HG02623 (cell line): ENCODE measurements around the gene AGPAT3.

Experiments
- ATAC-seq: cut with Tn5 transposase; IDR thresholded peaks from one replicate; pipeline ENCODE4 v1.9.1; 2021; ENCODE audit warnings: moderate library complexity; ENCODE audit not compliant: unreplicated experiment

Gene AGPAT3

DNA sequence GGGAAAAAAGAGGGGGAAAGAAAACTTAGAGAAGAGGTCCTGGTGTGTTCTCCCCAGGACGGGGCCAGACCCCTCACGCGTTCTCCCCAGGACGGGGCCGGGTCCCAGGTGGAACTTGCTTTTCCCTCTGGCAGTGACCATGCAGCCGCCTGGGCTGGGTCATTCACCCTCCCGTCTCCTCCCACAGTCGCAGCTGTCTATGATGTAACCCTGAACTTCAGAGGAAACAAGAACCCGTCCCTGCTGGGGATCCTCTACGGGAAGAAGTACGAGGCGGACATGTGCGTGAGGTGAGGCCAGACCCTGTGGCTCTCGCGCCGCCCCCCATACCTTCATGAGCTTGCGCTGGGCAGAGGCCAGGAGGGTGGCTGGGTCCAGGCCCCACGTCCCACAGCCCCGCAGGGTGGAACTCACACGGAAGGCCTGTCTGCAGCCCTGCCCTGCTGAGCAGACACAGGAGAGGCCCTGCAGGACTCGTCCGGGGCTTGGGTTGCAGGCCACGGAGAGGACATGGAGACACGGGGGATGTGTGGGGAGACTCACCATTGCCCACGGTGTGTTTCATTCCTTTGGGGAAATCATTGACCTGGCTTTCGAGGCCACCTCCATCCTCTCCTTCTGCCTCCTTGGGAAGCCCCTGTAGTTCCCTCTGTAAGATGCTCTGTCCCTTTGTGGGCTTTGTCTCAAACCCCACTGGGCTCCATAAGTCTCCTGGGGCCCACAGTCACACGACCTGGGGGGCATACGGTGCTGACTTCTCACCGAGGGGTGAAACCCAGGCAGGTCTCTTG is 106.4 kb downstream of the AGPAT3 start:
- ATAC-seq: no peak

DNA sequence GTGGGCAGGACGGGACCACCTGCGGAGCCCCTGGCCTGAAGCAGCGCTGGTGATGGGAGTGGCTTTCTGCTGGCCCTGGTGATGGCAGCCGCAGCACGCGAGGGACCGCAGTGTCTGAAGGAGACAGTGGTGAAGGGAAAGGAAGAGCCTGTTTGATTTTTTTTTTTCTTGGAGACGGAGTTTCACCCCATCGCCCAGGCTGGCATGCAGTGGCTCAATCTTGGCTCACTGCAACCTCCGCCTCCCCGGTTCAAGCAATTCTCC is 106.9 kb downstream of the AGPAT3 start:
- ATAC-seq: no peak

DNA sequence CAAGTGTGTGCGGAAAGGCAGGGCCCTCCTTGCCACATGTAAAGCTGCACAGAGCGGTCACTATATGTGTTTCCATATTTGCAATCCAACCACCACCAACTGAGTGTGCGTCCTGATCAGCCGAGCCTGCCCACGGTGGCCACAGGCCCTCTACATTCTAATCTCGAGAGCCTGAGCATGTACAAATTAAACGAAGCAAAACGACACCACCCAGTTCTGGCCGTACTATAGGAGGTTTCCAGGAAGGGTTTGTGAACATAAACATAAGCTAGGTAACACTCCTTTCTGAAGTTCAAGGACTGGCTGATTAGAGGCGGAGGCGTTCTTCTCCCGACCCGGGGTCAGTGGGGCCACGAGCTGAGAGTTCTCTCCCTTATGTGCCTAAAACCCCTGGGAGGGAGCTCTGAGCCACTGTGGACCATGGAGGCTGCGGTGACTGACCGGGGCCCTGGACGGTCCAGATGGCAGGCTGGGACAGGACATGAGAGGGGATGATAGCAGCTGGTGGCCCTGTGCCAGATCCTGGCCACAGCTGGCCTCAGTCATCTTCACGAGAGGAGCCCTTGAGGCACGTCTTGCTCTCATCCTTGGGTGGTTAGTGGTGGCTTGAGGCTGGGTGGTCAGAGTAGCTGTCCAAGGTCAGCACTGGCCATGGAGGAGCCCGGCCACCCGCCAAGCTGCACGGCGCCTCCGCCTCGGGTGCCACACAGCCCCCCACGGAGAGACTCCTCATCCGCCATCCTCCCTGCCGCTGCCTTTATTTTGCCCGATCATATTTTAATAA is 108.0 kb downstream of the AGPAT3 start:
- ATAC-seq: no peak

- no peak for ATAC-seq
Observed at GRCh38 chr21:43973634-43973955, 108.6 kb downstream of the AGPAT3 start.

- no peak for ATAC-seq
Observed at GRCh38 chr21:43974791-43975468, 109.9 kb downstream of the AGPAT3 start.

DNA sequence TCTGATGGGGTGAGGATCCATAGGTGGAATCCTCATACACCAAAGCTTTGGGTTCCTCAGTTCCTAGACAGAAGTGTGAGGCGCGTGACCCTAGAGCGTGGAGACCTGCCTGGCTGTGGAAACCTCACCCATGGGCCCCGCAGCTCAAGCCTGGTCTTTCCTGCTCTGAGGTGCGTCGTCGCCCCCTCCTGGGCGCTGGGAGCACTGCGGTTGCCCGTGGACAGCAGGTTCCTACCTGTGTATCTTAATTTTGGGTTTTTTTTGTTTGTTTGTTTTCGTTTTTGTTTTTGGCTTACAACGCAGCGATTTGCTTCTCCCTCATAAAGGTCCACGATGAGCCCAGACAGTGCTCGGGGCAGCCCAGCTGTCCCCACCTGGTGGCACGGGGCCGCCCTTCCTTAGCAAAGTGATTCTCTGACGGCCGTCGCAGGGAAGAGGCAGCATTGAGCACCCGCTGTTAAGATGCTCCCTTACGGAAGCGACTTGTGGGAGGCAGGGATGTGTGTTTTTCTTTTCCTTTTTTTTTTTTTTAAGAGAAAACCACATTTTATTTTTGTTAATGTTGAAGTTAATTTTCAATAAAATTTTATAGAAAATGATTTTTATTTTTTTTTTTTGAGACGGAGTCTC is 110.6 kb downstream of the AGPAT3 start:
- ATAC-seq: no peak

- ATAC-seq: no peak
Observed at GRCh38 chr21:43976661-43977060, 111.6 kb downstream of the AGPAT3 start.

- no peak for ATAC-seq
Observed at GRCh38 chr21:43978060-43978459, 113.0 kb downstream of the AGPAT3 start.

GRCh38 chr21:43979654-43980053 is 114.6 kb downstream of the AGPAT3 start:
- ATAC-seq: no peak

DNA sequence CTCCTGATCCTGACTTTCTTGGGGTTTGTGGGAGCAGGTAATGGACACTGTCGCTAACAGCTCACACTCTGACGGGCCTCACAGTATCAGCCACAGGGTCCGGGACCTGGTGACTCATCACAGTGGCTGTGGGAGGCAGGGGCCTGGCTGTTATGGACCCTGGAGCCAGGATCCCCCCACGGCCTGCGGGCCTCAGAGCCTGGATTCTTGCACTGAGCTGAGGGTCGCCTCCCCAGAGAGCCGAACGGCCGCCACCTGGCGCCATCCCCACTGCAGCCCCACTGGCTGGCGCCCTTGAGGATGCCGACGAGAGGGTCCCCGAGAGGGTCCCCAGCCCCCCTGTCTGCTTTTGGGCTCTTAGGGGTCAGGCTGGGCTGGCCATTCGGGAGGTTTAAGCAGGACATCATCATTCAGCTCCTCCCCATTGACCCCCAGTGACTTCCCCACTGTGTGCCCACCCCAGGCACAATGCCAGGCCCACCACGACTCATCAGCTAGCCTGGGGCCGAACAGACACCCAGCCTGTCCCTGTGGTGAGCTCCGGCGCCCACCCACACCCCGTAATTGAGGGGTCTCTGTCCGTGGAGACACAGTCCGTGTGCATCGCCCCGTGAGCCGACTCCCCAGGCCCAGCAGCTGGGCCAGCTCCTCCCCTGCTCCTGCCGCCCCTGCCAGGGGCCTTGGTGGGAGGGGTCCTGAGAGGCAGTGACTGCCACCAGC is 116.3 kb downstream of the AGPAT3 start:
- ATAC-seq: no peak

- no peak for ATAC-seq
Observed at GRCh38 chr21:43981871-43982210, 116.8 kb downstream of the AGPAT3 start.

DNA sequence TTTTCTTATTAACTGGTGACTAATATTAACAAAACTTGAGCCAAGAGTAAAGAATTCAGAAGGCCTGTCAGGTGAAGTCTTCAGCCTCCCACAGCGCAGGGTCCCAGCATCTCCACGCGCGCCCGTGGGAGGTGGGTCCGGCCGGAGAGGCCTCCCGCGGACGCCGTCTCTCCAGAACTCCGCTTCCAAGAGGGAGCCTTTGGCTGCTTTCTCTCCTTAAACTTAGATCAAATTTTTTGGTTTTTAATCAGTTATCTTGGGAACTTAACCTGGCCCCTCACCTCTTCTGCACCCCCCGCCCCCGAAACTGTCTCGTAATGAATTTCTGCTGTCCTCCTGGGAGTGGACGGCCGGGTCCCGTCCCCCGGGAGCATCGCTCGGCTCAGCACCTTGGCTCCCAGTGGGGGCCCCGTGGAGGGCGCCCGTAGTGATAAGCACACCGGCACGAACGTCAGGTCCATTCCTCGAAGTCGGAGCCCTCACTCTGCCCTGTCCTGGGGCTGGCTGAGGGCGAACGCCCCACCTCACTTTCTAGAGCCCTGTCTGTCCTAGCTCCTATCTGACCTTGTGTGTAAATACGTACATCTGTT is 117.6 kb downstream of the AGPAT3 start:
- ATAC-seq: no peak

DNA sequence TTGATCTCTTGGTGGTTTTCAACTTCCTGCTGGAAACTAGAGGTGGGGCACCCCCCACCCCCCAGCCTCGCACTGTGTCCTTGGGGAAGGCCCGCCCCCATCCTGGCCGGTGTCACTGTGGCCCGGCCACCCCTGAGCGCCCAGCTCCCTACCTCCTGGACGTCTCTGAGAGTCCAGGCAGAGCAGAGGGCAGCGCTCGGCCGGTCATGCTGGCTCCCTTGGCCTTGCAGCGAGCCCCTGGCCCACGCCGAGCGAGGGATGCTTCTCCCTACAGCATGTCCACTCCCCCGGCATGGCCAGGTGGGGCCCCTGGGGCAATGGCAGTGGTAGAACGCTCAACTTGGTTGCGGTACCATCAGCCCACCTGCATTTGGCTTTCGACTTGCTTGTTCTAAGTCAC is 118.4 kb downstream of the AGPAT3 start:
- no peak for ATAC-seq

- ATAC-seq: no peak
Observed at GRCh38 chr21:43983860-43984420, 118.9 kb downstream of the AGPAT3 start.

DNA sequence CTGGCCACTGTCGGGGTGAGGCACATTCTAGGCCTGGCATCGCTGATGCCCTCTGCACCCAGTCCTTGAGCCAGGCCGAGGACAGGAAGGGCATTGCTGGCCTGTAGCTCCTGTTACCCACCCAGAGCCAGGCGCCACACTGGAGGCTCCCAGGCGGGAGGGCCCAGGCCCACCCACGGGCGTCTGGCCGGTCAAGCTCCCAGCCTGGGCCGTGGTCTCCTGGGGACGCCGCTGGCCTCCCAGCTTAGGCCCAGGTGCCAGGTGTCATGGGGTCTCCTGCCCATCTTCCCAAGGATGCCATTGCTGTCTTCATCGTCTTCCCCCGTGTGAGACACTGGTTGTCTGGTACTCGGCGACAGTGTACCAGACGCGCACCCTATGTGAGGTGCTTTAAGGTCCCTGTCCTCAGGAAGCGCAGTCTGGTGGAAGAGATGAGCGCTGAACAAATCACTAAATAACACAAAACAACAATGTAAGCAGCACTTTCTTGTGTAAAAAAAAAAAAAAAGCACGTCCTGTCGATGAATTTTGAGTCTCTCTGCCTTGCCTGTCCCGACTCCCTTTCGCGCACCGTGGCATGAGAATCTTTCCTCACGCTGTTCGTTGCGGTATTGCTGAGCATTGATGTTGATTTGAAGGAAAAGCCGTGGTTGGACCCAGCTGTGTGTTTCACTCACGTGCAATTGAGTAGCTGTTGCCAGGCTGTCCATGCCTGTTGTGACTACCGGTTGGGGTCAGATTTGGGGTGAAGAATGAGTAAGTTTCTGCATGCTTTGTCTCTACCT is 120.1 kb downstream of the AGPAT3 start:
- ATAC-seq: no peak

GRCh38 chr21:43985690-43986251 is 120.7 kb downstream of the AGPAT3 start:
- ATAC-seq: no peak

DNA sequence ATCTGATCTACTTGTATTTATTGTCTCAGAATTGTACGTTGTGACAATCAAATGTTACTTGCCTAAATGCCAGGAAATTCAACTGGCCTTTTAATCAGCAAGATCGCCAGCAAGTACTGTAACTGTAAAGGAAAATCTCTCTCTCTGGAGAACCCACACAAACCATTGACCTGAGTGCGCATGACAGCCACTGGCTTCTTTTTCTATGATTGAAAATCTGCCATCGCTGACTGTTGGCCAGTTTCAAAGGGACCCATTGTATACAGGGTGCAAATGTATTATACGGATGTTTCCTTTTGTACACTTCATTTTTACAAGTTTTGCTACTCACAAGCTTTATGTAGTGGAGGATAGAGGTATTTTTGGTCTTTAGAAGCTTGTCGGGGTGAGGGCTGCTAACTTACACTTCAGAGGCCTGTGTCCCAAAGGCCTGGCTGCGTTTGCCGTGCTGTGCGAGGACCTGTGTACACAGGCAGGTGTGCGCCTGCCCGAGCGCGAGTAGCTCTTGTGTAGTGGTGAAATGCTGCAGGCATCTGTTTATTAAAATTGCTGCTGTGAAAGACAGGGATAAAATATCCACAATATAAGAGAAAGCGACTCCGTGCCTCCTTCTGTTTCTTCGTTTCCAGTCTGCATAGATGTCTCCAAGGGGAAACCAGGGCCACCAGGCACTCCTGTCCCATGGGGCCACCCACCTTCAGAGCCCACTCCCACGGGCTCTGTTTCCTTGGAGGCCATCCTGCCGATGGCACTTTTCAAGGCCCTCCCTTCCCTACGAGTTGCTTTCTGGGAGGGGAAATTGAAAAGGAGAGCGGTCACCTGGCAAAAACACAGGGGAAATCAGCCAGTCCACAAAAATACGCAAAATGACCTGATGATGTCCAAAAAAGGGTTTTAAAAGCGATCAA is 121.8 kb downstream of the AGPAT3 start:
- ATAC-seq: no peak

DNA sequence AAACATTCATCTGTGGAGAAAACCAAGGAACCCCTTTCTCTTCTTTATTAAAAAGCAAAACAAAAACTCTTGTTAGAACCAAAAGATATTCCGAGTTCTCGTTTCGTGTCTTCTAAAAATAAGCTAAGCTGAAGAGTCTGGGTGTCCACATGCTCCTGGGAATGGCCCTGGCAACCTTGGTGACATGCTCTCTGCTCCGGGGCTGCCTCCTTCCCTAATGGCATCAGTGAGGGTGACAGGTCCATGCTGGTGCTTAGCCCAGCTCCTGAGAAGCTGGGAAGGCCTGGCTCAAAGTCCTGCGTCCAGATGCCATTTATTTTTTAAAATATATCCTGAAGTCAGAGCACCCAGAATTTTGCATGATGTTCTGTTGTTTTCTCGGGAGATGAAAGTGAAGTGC is 122.5 kb downstream of the AGPAT3 start:
- no peak for ATAC-seq
